ENCODE data around the gene MUC15.

DNA sequence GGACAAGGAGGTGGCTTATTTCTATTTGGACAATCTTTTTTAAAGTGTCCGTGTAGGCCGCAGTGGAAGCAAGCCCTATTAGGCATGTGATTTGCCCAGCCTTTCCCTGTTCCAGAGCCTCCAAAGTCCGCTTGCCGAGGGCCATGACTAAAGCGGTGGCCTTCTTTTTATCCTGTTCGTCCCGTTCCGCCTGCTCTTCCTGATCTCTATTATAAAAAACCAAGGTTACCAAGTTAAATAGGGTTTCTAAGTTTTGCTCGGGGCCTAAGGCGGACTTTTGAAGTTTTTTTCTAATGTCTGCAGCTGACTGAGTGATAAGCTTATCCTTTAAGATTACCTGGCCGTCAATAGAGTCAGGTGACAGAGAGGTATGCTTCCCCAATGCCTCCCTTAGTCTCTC, 21.6 kb upstream of the MUC15 start:
- TF ChIP-seq EZH2 (IDR thresholded peaks at IDR 0.05) (no peak), FOXP2 (optimal IDR thresholded peaks at IDR 0.05; ENCODE audit: control extremely low read depth, extremely low read length, insufficient read depth) (no peak), POLR2AphosphoS5 (IDR thresholded peaks at IDR 0.05; ENCODE audit: borderline replicate concordance, low read depth, low read length) (no peak)

Data from SK-N-MC (cell line).